Coronary artery (tissue), 2 donors: ENCODE data around the gene CARM1.
"Not testable (repeated sequence)": the region's sequence is repeated elsewhere in the genome, so short reads cannot be mapped to it uniquely, and the experiment has no call there.

Experiments
- DNase-seq: peaks from one replicate; pipeline ENCODE4 v3.0.0-alpha.2; 2017; ENCODE audit warnings: low spot score
- H3K27ac ChIP-seq, 2 donors: fragments of 200-600 bp; sonication (generic); one replicate each; pipeline ENCODE4 v1.5.1; 2016 to 2019
- H3K4me3 ChIP-seq: fragments of 200-600 bp; sonication (generic); 2 replicates; pipeline ENCODE4 v1.5.1; 2016; ENCODE audit warnings: mild to moderate bottlenecking, moderate library complexity
- TF ChIP-seq, protein P1 (sequence below): fragments of 200-600 bp; sonication (generic); IDR thresholded peaks from one replicate; pipeline ENCODE4 v1.5.1; 2019; ENCODE audit warnings: antibody characterized with exemption

The CARM1 gene

GRCh38 chr19:10836479-10837330 is 34.6 kb upstream of the CARM1 start:
- DNase-seq, result peak; percentile 89
- TF ChIP-seq, protein P1, sequence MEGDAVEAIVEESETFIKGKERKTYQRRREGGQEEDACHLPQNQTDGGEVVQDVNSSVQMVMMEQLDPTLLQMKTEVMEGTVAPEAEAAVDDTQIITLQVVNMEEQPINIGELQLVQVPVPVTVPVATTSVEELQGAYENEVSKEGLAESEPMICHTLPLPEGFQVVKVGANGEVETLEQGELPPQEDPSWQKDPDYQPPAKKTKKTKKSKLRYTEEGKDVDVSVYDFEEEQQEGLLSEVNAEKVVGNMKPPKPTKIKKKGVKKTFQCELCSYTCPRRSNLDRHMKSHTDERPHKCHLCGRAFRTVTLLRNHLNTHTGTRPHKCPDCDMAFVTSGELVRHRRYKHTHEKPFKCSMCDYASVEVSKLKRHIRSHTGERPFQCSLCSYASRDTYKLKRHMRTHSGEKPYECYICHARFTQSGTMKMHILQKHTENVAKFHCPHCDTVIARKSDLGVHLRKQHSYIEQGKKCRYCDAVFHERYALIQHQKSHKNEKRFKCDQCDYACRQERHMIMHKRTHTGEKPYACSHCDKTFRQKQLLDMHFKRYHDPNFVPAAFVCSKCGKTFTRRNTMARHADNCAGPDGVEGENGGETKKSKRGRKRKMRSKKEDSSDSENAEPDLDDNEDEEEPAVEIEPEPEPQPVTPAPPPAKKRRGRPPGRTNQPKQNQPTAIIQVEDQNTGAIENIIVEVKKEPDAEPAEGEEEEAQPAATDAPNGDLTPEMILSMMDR, result no peak
- H3K27ac ChIP-seq, result peak overlapping the region; percentile 96 to 100
- peak overlapping the region; percentile 92 for H3K4me3 ChIP-seq

GRCh38 chr19:10837649-10838048 is 33.7 kb upstream of the CARM1 start:
- H3K27ac ChIP-seq, DNase-seq, H3K4me3 ChIP-seq: not testable (repeated sequence)

DNA sequence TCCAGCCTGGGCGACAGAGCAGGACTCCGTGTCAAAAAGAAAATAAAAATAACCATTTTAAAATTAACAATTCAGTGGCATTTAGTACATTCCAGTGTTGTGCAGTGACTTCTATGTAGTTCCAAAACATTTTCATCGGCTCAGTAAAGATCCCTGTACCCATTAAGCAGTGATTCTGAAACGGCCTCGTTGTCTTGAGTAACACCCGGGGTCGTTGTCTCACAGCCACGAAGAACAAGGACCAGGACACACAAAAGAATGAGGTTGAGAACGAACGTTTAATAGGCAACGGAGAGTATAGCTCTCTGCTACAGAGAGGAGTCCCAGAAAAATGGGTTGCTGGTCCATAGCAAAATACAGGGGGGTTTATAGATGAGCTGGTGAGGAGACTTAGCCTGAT is 33.0 kb upstream of the CARM1 start:
- no peak overlapping the region for H3K4me3 ChIP-seq
- no peak for DNase-seq
- TF ChIP-seq, protein P1, result no peak
- no peak overlapping the region for H3K27ac ChIP-seq

DNA sequence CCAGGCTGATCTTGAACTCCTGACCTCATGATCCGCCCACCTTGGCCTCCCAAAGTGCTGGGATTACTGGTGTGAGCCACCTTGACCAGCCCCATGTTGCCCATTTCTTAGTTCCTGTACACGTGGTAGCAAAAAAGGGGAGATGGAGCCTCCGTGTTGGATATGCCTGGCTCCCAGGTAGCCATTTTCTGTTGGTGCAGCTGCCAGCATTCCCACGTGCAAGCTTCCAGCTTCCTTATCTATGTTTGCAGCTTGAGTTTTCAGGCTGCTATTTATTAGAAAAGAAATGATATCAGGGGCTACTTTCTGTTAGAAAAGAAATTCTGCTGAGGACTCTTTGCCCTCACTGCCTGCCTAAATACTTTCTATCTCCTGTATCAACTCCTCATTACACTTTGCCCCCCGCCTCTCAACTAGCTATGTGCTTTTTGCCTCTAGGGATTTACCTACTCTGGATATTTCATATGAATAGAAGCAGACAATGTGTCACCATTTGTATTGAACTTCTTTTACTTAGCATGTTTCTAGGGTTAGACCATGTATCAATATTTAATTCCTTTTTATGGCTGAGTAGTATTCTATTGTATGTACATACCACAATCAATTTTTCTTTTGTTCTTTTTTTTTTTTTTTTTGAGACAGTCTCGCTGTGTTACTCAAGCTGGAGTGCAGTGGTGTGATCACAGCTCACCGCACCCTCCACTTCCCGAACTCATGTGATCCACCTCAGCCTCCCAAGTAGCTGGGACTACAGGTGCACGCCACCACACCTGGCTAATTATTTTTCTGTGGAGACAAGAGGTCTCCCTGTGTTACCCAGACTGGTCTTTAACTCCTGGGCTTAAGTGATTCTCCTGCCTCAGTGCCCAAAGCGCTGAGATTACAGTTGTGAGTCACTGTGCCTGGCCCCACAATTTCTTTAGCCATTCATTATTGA is 32.0 kb upstream of the CARM1 start:
- H3K27ac ChIP-seq, result no peak overlapping the region
- H3K4me3 ChIP-seq, result no peak overlapping the region
- TF ChIP-seq, protein P1, result no peak
- DNase-seq, result no peak

- DNase-seq, result no peak
- TF ChIP-seq, protein P1, result no peak
- no peak overlapping the region for H3K27ac ChIP-seq
- H3K4me3 ChIP-seq, result no peak overlapping the region
These were observed 28.6 kb upstream of the CARM1 start for GRCh38 chr19:10842788-10843187.

- H3K27ac ChIP-seq, result no peak overlapping the region
- DNase-seq, result no peak
- no peak overlapping the region for H3K4me3 ChIP-seq
- TF ChIP-seq, protein P1, result no peak
These were observed 24.7 kb upstream of the CARM1 start for GRCh38 chr19:10846500-10847202.
